GM12878 (cell line): Measurements from ENCODE around the gene SESN3. TPM values are rescaled to one million over a fixed set of nuclear protein-coding genes. Genes with fewer than 3 reads are reported as not detected.

ENCODE experiments used
- ATF2 ChIP-seq: IDR thresholded peaks from 2 replicates; pipeline ENCODE4 v1.6.1; 2012; ENCODE audit warnings: low read length, inconsistent platforms
- CBX5 ChIP-seq: sonication (generic); IDR thresholded peaks from 2 replicates; pipeline ENCODE4 v1.6.1; 2016; ENCODE audit warnings: low read depth, moderate library complexity, mild to moderate bottlenecking, inconsistent platforms
- CREB1 ChIP-seq: IDR thresholded peaks from 2 replicates; pipeline ENCODE4 v1.6.1; 2012; ENCODE audit warnings: low read depth, mild to moderate bottlenecking, inconsistent platforms
- EP300 ChIP-seq, 2 experiments: fragments of 150-350 bp in 1 of 2; IDR thresholded peaks; 2 replicates each; pipeline ENCODE4 v1.6.1; 2011 to 2012; ENCODE audit warnings: low read depth in 2 of 2, low read length in 2 of 2, borderline replicate concordance in 1 of 2, improper control_type of control experiment in 1 of 2, inconsistent platforms in 1 of 2; ENCODE audit not compliant: control insufficient read depth in 1 of 2
- GABPA ChIP-seq: IDR thresholded peaks from 2 replicates; pipeline ENCODE4 v1.6.1; 2014; ENCODE audit warnings: antibody characterized with exemption, low read depth, mild to moderate bottlenecking, inconsistent platforms
- HDAC6 ChIP-seq: fragments of 200-600 bp; sonication (generic); IDR thresholded peaks from one replicate; pipeline ENCODE4 v1.8.0; 2017; ENCODE audit warnings: antibody characterized with exemption; ENCODE audit not compliant: unreplicated experiment
- HSF1 ChIP-seq: fragments of 150-350 bp; IDR thresholded peaks from 2 replicates; pipeline ENCODE4 v1.6.1; 2014; ENCODE audit warnings: mild to moderate bottlenecking, low read depth, low read length
- IKZF2 ChIP-seq, 2 experiments: fragments of 450-650 bp; IDR thresholded peaks; 2 replicates each; pipeline ENCODE4 v1.6.1; 2017; ENCODE audit warnings: mild to moderate bottlenecking in 2 of 2, moderate library complexity in 2 of 2
- JUND ChIP-seq: IDR thresholded peaks from 2 replicates; pipeline ENCODE4 v1.6.1; 2012; ENCODE audit warnings: low read depth, mild to moderate bottlenecking, low read length, improper control_type of control experiment, moderate library complexity
- MTA2 ChIP-seq: fragments of 450-650 bp; IDR thresholded peaks from 2 replicates; pipeline ENCODE4 v1.6.1; 2016; ENCODE audit warnings: low read depth, mild to moderate bottlenecking, moderate library complexity
- NBN ChIP-seq: fragments of 450-650 bp; IDR thresholded peaks from 2 replicates; pipeline ENCODE4 v1.6.1; 2016
- POLR2A ChIP-seq: IDR thresholded peaks from 2 replicates; pipeline ENCODE4 v1.6.1; 2011; ENCODE audit warnings: low read depth, mild to moderate bottlenecking, low read length
- SP1 ChIP-seq: IDR thresholded peaks from one replicate; pipeline ENCODE4 v1.6.1; 2011; ENCODE audit warnings: low read depth, low read length
- SPI1 ChIP-seq: IDR thresholded peaks from 2 replicates; pipeline ENCODE4 v1.6.1; 2011; ENCODE audit warnings: low read depth, mild to moderate bottlenecking, low read length, moderate library complexity, borderline replicate concordance; ENCODE audit not compliant: insufficient read depth
- WRNIP1 ChIP-seq: IDR thresholded peaks from 2 replicates; pipeline ENCODE4 v1.6.1; 2011; ENCODE audit warnings: low read depth, low read length, improper control_type of control experiment, borderline replicate concordance
- ZNF207 ChIP-seq: fragments of 450-650 bp; IDR thresholded peaks from 2 replicates; pipeline ENCODE4 v1.6.1; 2014; ENCODE audit warnings: antibody characterized with exemption, mild to moderate bottlenecking, borderline replicate concordance
- ZZZ3 ChIP-seq: IDR thresholded peaks from 2 replicates; pipeline ENCODE4 v1.6.1; 2011; ENCODE audit warnings: low read depth; ENCODE audit not compliant: control insufficient read depth, insufficient read length
- polyA plus RNA-seq, 11 experiments: library from polyadenylated mRNA; depleted of rRNA in 4 of 11; unstranded in 6 of 11; stranded (reverse) in 5 of 11; fragments of >200 nt; fragmentation: Nextera tagmentation in 4 of 11; fragmentation: Illumina TruSeq in 1 of 11; extraction: Ambion mirVana in 4 of 11; extraction: Trizol in 1 of 11; gene quantifications; 1 replicate in 1 of 11; 2 replicates in 10 of 11; pipeline versions ENCODE4 v1.2.1 to v1.2.3, GENCODE V29; 2011 to 2016; ENCODE audit warnings: inconsistent platforms in 2 of 11, missing spikeins in 2 of 11, low read depth in 1 of 11
- total RNA-seq, 4 experiments: library from RNA; depleted of rRNA in 3 of 4; stranded (reverse); fragments of >200 nt in 3 of 4; fragmentation: Illumina TruSeq in 1 of 4; extraction: Trizol in 1 of 4; gene quantifications; 2 replicates each; pipeline versions ENCODE4 v1.2.1 to v1.2.3, GENCODE V29; 2013 to 2021

SESN3 gene
- total and polyA plus RNA-seq, 10 of the 15 experiments (the other 5 are each of a cell fraction or from before 2014, with no cell fraction given) = 0.64 to 6.7 (median 3.0) TPM

- TF ChIP-seq ATF2 (peak; percentile 82; the same call in 1 of the 2 replicates), WRNIP1 (no peak), IKZF2 (IDR thresholded peaks at IDR 0.05) (peak in 1 of 2 experiments; percentile 28; a peak in 2 of 4 replicates), EP300 (IDR thresholded peaks at IDR 0.05; ENCODE audit: borderline replicate concordance in 1 of 2, control insufficient read depth in 1 of 2, low read depth in 2 of 2, low read length in 2 of 2) (peak in 1 of 2 experiments; percentile 63; a peak in 2 of 4 replicates), GABPA (no peak), JUND (peak; percentile 30; the same call in 1 of the 2 replicates), CBX5 (peak; percentile 44; the same call in 1 of the 2 replicates), SP1 (peak; percentile 28), POLR2A (peak; percentile 64), HDAC6 (no peak), NBN (peak; percentile 75), ZZZ3 (no peak), SPI1 (peak; percentile 88), MTA2 (peak; percentile 21; the same call in 1 of the 2 replicates), ZNF207 (no peak), CREB1 (peak; percentile 95), HSF1 (no peak)
Observed at GRCh38 chr11:95254131-95254704, 23.2 kb upstream of the SESN3 start (continued).
